K562 (cell line): Measurements from ENCODE around the gene UBR4. TPM values are rescaled to one million over a fixed set of nuclear protein-coding genes. Genes with fewer than 3 reads are reported as not detected.

Experiments
- CREM ChIP-seq: IDR thresholded peaks from 2 replicates; pipeline ENCODE4 v1.6.1; 2014; ENCODE audit warnings: antibody characterized with exemption, low read depth
- DPF2 ChIP-seq: fragments of 450-650 bp; IDR thresholded peaks from 2 replicates; pipeline ENCODE4 v1.6.1; 2016
- HDAC2 ChIP-seq: fragments of 450-650 bp; IDR thresholded peaks from 2 replicates; pipeline ENCODE4 v1.6.1; 2016; ENCODE audit warnings: mild to moderate bottlenecking
- HDAC3 ChIP-seq: fragments of 450-650 bp; IDR thresholded peaks from 2 replicates; pipeline ENCODE4 v1.6.1; 2018; ENCODE audit warnings: borderline replicate concordance, mild to moderate bottlenecking, moderate library complexity; ENCODE audit not compliant: partially characterized antibody
- KLF16 ChIP-seq: IDR thresholded peaks from 2 replicates; pipeline ENCODE4 v1.6.1; 2016; ENCODE audit warnings: antibody characterized with exemption
- KLF6 ChIP-seq: fragments of 250-450 bp; sonication (Bioruptor Pico); IDR thresholded peaks from 2 replicates; pipeline ENCODE4 v1.4.0; 2020; ENCODE audit warnings: mild to moderate bottlenecking, moderate library complexity, borderline replicate concordance
- LEF1 ChIP-seq: fragments of 450-650 bp; IDR thresholded peaks from 2 replicates; pipeline ENCODE4 v1.6.1; 2016; ENCODE audit warnings: mild to moderate bottlenecking
- MYNN ChIP-seq, 2 experiments: sonication (generic); formaldehyde crosslinking in 1 of 2; IDR thresholded peaks; 2 replicates each; pipeline versions ENCODE4 v1.5.0 to v1.6.1; 2016 to 2020; ENCODE audit warnings: antibody characterized with exemption in 1 of 2, missing genetic modification reagents in 1 of 2
- NCOA1 ChIP-seq: fragments of 450-650 bp; IDR thresholded peaks from 2 replicates; pipeline ENCODE4 v1.6.1; 2016; ENCODE audit warnings: low read depth
- NCOR1 ChIP-seq: fragments of 450-650 bp; IDR thresholded peaks from 2 replicates; pipeline ENCODE4 v1.6.1; 2016; ENCODE audit warnings: mild to moderate bottlenecking, moderate library complexity
- POLR2H ChIP-seq: IDR thresholded peaks from 2 replicates; pipeline ENCODE4 v1.6.1; 2016; ENCODE audit warnings: missing genetic modification characterization, low read depth, mild to moderate bottlenecking, control low read depth, missing compliant biosample characterization, moderate library complexity
- TAL1 ChIP-seq: fragments of 450-650 bp; IDR thresholded peaks from 2 replicates; pipeline ENCODE4 v1.6.1; 2016; ENCODE audit warnings: mild to moderate bottlenecking
- ZBTB1 ChIP-seq: sonication (generic); formaldehyde crosslinking; IDR thresholded peaks from 2 replicates; pipeline ENCODE4 v1.8.1; 2023; ENCODE audit warnings: missing genetic modification reagents, low read depth, mild to moderate bottlenecking, borderline replicate concordance
- ZBTB17 ChIP-seq: fragments of 450-650 bp; formaldehyde crosslinking; IDR thresholded peaks from 2 replicates; pipeline ENCODE4 v1.4.0; 2020; ENCODE audit warnings: mild to moderate bottlenecking
- ZEB2 ChIP-seq: fragments of 450-650 bp; IDR thresholded peaks from 2 replicates; pipeline ENCODE4 v1.6.1; 2016
- ZNF445 ChIP-seq: fragments of 250-450 bp; sonication (Bioruptor Pico); IDR thresholded peaks from 2 replicates; pipeline ENCODE4 v1.4.0; 2020; ENCODE audit warnings: low read depth, mild to moderate bottlenecking, moderate library complexity
- polyA plus RNA-seq, 8 experiments: library from polyadenylated mRNA; depleted of rRNA in 4 of 8; stranded (reverse) in 5 of 8; unstranded in 3 of 8; fragments of >200 nt; fragmentation: Nextera tagmentation in 2 of 8; fragmentation: Illumina TruSeq in 1 of 8; extraction: Ambion mirVana in 2 of 8; extraction: Trizol in 1 of 8; gene quantifications; 2 replicates each; pipeline versions ENCODE4 v1.2.1 to v1.2.3, GENCODE V29; 2011 to 2014; ENCODE audit warnings: inconsistent platforms in 1 of 8, missing spikeins in 1 of 8
- total RNA-seq, 7 experiments: library from RNA; depleted of rRNA in 6 of 7; stranded (reverse); fragments of >200 nt in 6 of 7; fragmentation: Illumina TruSeq in 2 of 7; extraction: Trizol in 2 of 7; gene quantifications; 2 replicates each; pipeline versions ENCODE4 v1.2.1 to v1.2.3, GENCODE V29; 2011 to 2021; ENCODE audit warnings: low replicate concordance in 1 of 7
- TF ChIP-seq, protein P1 (sequence below), 2 experiments: fragments of 450-650 bp in 1 of 2; sonication (generic) in 1 of 2; formaldehyde crosslinking in 1 of 2; IDR thresholded peaks; 2 replicates each; pipeline versions ENCODE4 v1.7.1 to v1.9.0; 2016 to 2022; ENCODE audit warnings: inconsistent platforms in 1 of 2, mild to moderate bottlenecking in 1 of 2, missing genetic modification reagents in 1 of 2

Gene UBR4
- total and polyA plus RNA-seq, 9 of the 15 experiments (the other 6 are each of a cell fraction or from before 2014, with no cell fraction given), result 55.4 to 277 (median 123) TPM

- TF ChIP-seq, protein P1, sequence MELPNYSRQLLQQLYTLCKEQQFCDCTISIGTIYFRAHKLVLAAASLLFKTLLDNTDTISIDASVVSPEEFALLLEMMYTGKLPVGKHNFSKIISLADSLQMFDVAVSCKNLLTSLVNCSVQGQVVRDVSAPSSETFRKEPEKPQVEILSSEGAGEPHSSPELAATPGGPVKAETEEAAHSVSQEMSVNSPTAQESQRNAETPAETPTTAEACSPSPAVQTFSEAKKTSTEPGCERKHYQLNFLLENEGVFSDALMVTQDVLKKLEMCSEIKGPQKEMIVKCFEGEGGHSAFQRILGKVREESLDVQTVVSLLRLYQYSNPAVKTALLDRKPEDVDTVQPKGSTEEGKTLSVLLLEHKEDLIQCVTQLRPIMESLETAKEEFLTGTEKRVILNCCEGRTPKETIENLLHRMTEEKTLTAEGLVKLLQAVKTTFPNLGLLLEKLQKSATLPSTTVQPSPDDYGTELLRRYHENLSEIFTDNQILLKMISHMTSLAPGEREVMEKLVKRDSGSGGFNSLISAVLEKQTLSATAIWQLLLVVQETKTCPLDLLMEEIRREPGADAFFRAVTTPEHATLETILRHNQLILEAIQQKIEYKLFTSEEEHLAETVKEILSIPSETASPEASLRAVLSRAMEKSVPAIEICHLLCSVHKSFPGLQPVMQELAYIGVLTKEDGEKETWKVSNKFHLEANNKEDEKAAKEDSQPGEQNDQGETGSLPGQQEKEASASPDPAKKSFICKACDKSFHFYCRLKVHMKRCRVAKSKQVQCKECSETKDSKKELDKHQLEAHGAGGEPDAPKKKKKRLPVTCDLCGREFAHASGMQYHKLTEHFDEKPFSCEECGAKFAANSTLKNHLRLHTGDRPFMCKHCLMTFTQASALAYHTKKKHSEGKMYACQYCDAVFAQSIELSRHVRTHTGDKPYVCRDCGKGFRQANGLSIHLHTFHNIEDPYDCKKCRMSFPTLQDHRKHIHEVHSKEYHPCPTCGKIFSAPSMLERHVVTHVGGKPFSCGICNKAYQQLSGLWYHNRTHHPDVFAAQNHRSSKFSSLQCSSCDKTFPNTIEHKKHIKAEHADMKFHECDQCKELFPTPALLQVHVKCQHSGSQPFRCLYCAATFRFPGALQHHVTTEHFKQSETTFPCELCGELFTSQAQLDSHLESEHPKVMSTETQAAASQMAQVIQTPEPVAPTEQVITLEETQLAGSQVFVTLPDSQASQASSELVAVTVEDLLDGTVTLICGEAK (IDR thresholded peaks at IDR 0.05), result peak; percentile 83
- TF ChIP-seq, protein P1 (CRISPR knock-in tag; IDR thresholded peaks at IDR 0.05), result no peak
- TF ChIP-seq DPF2 (peak; percentile 76; the same call in 1 of the 2 replicates), HDAC3 (no peak), NCOA1 (peak; percentile 54; the same call in 1 of the 2 replicates), KLF16 (0 out of 2 replicates have a peak, but pooled peaks have one; percentile 22), ZNF445 (no peak), CREM (0 out of 2 replicates have a peak, but pooled peaks have one; percentile 7), LEF1 (peak; percentile 66), ZEB2 (peak; percentile 14; the same call in 1 of the 2 replicates), TAL1 (peak; percentile 61), NCOR1 (peak; percentile 56), MYNN (IDR thresholded peaks at IDR 0.05) (peak; percentile 26; the same call in 1 of the 2 replicates), MYNN (CRISPR knock-in tag; IDR thresholded peaks at IDR 0.05) (no peak), KLF6 (CRISPR knock-in tag) (no peak), POLR2H (tag) (peak; percentile 58), ZBTB1 (CRISPR knock-in tag) (no peak), ZBTB17 (CRISPR knock-in tag) (no peak), HDAC2 (0 out of 2 replicates have a peak, but pooled peaks have one; percentile 12)
Measured at GRCh38 chr1:19179597-19180264, 30.3 kb downstream of the UBR4 start (continued).
